Nucleus accumbens (tissue), 56 donors: Measurements from ENCODE around the gene OTOL1.

ENCODE experiments used
- DNase-seq, 56 donors: peaks; one replicate each; lab custom pipeline; 2025; lab: John Stamatoyannopoulos, UW

Gene OTOL1

DNA sequence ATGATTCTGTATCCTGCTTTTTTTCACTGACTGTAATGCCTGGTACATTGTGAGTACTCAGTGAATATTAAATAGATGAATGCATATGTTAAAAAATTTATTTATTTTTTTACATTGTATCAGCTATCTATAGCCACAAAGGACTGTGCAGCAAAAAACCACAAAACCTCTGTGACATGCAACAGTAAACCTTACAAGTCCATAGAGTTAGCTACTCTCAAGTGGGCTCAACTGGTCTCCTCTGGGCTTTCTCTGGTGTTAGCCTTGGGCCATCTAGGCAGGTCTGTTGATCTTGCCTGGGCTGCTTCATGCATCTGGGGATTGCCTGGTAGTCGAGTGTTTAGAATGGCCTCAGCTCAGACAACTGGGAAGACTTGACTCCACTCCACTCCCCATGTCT lies 35.3 kb downstream of the OTOL1 start:
- no peak for DNase-seq

DNA sequence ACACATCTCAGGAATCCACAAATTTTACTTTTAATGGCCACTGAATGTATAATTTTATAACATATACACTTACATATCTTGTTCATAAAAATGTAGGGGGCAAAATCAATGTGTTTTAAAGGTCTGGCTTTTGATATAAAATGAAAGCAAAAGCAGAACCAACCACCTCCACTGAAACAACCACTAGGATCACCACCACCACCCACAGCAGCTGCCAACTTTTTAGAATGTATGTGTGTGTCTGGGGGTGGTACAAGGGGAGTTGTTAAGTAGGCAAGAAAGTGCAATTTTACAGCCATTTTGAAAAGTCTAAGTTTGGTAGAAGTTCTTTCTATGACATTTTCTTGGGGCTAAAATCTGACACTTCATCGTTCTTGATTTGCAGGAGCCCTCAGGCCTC lies 44.0 kb downstream of the OTOL1 start:
- DNase-seq, result no peak

DNA sequence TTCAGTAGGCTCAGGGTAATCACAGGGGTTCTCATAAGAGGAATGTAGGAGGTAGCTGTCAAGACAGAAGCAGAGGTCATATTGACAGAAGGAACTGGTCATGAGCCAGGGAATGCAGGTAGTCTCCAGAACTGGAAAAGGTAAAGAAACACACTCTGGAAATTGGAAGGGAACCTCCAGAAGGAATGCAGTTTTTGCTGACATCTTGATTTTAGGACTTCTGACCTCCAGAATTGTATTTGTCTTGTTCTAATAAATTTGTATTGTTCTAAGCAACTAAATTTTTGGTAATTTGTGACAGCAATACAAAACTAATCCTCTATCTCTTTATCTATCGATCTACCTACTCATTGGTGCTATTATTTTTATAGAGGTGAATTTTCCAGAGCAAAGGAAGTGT lies 49.2 kb downstream of the OTOL1 start:
- no peak for DNase-seq

- DNase-seq, result no peak
These were observed 51.7 kb downstream of the OTOL1 start for GRCh38 chr3:161548301-161548700.

DNA sequence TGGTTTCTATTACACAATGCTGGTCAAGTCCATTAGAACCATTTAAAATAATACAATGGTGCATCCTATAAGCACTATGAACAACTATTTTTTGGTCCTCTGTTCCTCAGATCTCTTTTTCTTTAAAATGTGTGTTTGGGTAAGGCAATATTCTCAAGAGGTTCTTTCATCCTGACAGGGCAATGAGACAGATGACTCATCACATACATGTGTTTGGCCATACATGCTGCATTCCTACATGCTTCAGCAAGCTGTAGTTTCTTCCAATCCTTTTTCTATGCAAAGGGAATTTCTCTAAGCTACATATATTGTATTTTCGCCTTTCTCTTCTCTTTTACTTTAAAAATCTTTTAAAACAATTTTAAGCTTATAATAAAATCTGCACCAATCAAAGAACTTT lies 52.7 kb downstream of the OTOL1 start:
- no peak for DNase-seq

- DNase-seq, result no peak
These were observed 54.0 kb downstream of the OTOL1 start for GRCh38 chr3:161550491-161551195.

GRCh38 chr3:161551697-161552096 lies 55.1 kb downstream of the OTOL1 start:
- DNase-seq, result no peak

DNA sequence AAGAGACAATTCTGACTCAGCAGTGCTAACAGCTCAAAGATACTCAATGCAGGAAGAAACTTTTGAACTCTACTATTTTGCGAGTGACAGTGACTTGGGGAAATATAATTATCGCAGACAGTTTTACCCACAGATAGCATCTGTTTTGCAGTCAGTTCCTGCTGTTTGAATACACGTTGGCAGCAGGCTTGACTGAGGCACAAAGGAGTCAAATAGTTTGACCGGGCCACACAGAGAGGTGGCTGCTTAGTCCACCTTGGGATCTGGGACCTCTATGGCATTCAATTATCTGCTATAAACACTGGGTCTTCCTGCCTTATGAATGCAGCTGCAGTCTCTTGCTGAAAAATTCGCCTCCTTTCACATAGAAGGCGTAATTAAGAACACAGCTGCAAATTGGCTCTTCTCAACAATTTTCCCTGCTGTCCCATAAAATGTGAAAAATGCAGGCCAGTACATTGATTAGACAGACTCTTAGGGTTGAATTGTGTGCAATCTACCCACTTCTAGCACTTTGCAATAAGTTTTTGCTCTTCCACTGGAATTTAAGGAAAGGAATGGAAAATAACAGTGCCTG lies 56.5 kb downstream of the OTOL1 start:
- no peak for DNase-seq
